ENCODE measurements around the gene GNG12. TPM values are rescaled to one million over a fixed set of nuclear protein-coding genes. Genes with fewer than 3 reads are reported as not detected.

GNG12 gene
- total RNA-seq, 1 experiment from 2014 or later = 14.3 TPM

DNA sequence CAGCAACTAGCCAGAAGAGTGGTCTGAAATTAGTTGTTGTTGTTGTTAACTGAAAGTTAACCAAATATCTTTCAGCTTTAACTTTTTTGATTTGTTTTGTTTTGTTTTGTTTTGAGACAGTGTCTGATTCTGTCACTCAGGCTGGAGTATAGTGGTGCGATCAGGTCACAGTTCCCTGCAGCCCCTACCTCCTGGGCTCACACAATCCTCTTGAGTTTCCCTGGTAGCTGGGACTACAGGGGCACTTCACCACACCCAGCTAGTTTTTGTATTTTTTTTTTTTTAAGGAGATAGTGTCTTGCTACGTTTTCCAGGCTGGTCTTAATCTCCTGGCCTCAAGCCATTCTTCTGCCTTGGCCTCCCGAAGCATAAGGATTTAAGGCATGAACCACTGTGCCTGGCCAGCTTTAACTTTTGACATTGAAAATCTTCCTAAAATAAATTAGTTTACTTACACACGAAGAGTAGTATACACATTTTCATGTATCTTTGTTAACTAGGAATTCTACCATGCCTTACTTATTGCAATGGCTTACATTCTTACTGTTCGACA lies 45.0 kb downstream of the GNG12 start:
- Histone ChIP-seq H3K27ac (ENCODE audit: insufficient read length, low read depth, low read length) (no peak overlapping the region), H2BK12ac (ENCODE audit: insufficient read length, low read depth, low read length) (no peak overlapping the region), H3K79me1 (ENCODE audit: insufficient read depth, low read depth, low read length, poor library complexity, severe bottlenecking) (no peaks in the 10 kb centered on the region), H3K23me2 (ENCODE audit: insufficient read length, low read depth, low read length, poor library complexity, severe bottlenecking) (no peaks in the 10 kb centered on the region), H3K18ac (ENCODE audit: insufficient read length, low read depth, low read length) (no peak overlapping the region), H3T11ph (ENCODE audit: low read length) (no peak overlapping the region), H3K56ac (ENCODE audit: insufficient read length, low read depth, low read length) (no peak overlapping the region), H2BK20ac (ENCODE audit: low read depth, low read length, poor library complexity, severe bottlenecking) (no peak overlapping the region), H2AFZ (ENCODE audit: low read length) (no peak overlapping the region), H3K9me3 (ENCODE audit: control insufficient read depth, low read depth, low read length) (no peaks in the 10 kb centered on the region), H3K14ac (ENCODE audit: insufficient read depth, low read length) (no peak overlapping the region), H3K4me1 (ENCODE audit: insufficient read depth, low read length) (0 out of 2 replicates have a peak, but pooled peaks cover 3% of the 10 kb centered on the region), H2BK15ac (ENCODE audit: low read depth, low read length) (no peak overlapping the region), H3K27me3 (ENCODE audit: insufficient read depth, low read length) (no peaks in the 10 kb centered on the region), H3K79me2 (ENCODE audit: insufficient read depth, low read length) (no peaks in the 10 kb centered on the region), H3K9ac (ENCODE audit: extremely low read depth, insufficient read length, low read length) (no peak overlapping the region), H3K23ac (ENCODE audit: insufficient read length, low read depth, low read length) (no peak overlapping the region), H3K4ac (ENCODE audit: low read depth, low read length) (no peak overlapping the region), H3K4me2 (ENCODE audit: insufficient read depth, insufficient read length, low read length) (no peak overlapping the region), H2AK5ac (ENCODE audit: insufficient read length, low read length) (no peak overlapping the region), H4K8ac (replicated peaks; ENCODE audit: insufficient read length, low read depth, low read length) (no peak overlapping the region), H4K91ac (ENCODE audit: insufficient read length, low read depth, low read length) (no peak overlapping the region), H4K20me1 (ENCODE audit: control insufficient read depth, insufficient read depth, insufficient read length) (no peaks in the 10 kb centered on the region), H2BK120ac (ENCODE audit: low read depth, low read length, poor library complexity, severe bottlenecking) (no peak overlapping the region), H2BK5ac (ENCODE audit: insufficient read length, low read length) (no peak overlapping the region), H4K5ac (ENCODE audit: insufficient read length, low read depth, low read length) (no peak overlapping the region)
- H3K9me3 Mint-ChIP-seq = no peaks in the 10 kb centered on the region
- peaks cover 16 to 20% of the 10 kb centered on the region in 2 experiments for H3K4me1 Mint-ChIP-seq
- H3K4me3 Mint-ChIP-seq = no peak overlapping the region
- H3K27ac Mint-ChIP-seq = no peak overlapping the region; a peak in 1 of 7 replicates
- H3K27me3 Mint-ChIP-seq (ENCODE audit: low read depth) = no peaks in the 10 kb centered on the region
- TF ChIP-seq, protein P1, sequence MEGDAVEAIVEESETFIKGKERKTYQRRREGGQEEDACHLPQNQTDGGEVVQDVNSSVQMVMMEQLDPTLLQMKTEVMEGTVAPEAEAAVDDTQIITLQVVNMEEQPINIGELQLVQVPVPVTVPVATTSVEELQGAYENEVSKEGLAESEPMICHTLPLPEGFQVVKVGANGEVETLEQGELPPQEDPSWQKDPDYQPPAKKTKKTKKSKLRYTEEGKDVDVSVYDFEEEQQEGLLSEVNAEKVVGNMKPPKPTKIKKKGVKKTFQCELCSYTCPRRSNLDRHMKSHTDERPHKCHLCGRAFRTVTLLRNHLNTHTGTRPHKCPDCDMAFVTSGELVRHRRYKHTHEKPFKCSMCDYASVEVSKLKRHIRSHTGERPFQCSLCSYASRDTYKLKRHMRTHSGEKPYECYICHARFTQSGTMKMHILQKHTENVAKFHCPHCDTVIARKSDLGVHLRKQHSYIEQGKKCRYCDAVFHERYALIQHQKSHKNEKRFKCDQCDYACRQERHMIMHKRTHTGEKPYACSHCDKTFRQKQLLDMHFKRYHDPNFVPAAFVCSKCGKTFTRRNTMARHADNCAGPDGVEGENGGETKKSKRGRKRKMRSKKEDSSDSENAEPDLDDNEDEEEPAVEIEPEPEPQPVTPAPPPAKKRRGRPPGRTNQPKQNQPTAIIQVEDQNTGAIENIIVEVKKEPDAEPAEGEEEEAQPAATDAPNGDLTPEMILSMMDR (conservative IDR thresholded peaks at IDR 0.05) = no peak
- no CpG with 5 or more reads among the region's 5 CpGs for WGBS (ENCODE audit: extremely low coverage, insufficient read length, low lambda C conversion rate)
- no peak for DNase-seq
- H3K36me3 Mint-ChIP-seq (ENCODE audit: insufficient read depth in 1 of 3, low read depth in 3 of 3) = no peaks in the 10 kb centered on the region

All from H9 (cell line).